DMS114 treated with DMSO at 0.1 percent for 48 hours (cell line): Measurements from ENCODE around the gene NDUFA11.
"Not testable (repeated sequence)": the region's sequence is repeated elsewhere in the genome, so short reads cannot be mapped to it uniquely, and the experiment has no call there.

Experiments
- DNase-seq: peaks from one replicate; lab custom pipeline; 2025; ENCODE audit not compliant: unreplicated experiment; lab: John Stamatoyannopoulos, UW

NDUFA11 gene

GRCh38 chr19:5891572-5891937 lies 12.0 kb downstream of the NDUFA11 start:
- no peak for DNase-seq

GRCh38 chr19:5890099-5890498 lies 13.5 kb downstream of the NDUFA11 start:
- DNase-seq: no peak

DNA sequence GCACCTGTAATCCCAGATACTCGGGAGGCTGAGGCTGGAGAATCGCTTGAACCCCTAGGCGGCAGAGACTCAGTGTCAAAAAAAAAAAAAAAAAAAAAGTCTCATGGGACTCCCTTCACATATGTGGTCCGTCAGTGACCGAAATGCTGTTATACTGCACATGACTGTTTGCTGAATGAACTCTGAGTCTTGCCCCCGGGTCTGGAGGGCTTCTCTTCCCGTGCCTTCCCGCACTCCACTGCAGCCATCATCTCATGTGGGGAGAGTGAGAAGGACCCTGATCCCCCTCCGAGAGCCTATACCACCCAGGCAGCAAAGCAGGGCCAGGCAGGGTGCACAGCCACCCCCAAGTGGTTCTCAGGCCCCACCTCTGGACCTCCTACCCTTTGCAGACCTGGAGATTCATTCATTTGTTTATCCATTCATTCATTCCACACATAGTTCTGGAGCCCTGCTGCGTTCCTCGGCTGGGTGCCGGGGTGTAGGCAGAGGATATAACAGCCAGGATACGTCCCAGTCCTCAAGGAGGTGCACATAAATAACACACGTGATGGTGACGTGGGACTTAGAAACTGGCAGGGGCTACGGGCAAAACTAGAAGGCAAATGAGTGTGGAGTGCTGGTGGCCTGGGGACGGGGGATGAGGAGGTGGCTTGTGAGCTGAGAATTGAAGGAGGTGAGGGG lies 14.2 kb downstream of the NDUFA11 start:
- DNase-seq: no peak

DNA sequence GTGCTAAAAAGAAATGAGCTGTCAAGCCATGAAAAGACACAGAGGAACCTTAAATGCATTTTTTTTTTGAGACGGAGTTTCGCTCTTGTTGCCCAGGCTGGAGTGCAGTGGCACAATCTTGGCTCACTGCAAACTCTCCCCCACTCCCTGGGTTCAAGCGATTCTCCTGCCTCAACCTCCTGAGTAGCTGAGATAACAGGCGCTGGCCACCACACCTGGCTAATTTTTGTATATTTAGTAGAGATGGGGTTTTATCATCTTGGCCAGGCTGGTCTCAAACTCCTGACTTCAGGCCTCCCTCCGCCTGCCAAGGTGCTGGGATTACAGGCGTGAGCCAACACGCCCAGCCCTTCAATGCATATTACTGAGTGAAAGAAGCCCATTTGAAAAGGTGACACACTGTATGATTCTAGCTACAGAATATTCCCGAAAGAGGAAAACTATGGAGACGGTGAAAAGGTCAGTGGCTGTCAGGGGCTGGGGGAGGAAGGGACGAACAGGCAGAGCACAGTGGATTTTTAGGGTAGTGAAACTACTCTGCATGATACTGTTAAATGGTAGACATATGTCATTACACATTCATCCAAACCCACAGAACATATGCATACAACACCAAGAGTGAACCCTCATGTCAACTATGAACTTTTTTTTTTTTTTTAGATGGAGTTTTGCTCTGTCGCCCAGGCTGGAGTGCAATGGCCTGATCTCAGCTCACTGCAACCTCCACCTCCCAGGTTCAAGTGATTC lies 19.4 kb downstream of the NDUFA11 start:
- not testable (repeated sequence) for DNase-seq

DNA sequence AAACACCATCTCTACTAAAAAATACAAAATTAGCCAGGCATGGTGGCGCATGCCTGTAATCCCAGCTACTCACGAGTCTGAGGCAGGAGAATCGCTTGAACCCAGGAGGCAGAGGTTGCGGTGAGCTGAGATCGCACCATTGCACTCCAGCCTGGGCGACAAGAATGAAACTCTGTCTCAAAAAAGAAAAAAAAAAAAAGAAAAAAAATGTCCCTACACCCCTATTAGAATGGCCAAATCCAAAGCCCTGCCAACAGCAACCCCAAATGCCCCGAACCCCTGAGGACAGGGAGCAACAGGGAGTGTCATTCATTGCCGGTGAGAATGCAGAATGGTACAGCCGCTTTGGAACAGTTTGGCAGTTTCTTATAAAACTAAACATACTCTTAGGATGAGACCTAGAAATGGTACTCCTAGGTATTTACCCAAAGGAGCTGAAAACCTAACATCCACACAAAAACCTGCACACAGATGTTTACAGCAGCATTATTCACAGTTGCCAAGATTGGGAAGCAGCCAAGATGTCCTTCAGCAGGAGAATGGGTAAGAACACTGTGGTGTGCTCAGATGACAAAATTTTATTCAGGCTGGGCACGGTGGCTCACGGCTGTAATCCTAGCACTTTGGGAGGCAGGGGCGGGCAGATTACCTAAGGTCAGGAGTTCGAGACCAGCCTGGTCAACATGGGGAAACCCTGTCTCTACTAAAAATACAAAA lies 20.3 kb downstream of the NDUFA11 start:
- DNase-seq: not testable (repeated sequence)

DNA sequence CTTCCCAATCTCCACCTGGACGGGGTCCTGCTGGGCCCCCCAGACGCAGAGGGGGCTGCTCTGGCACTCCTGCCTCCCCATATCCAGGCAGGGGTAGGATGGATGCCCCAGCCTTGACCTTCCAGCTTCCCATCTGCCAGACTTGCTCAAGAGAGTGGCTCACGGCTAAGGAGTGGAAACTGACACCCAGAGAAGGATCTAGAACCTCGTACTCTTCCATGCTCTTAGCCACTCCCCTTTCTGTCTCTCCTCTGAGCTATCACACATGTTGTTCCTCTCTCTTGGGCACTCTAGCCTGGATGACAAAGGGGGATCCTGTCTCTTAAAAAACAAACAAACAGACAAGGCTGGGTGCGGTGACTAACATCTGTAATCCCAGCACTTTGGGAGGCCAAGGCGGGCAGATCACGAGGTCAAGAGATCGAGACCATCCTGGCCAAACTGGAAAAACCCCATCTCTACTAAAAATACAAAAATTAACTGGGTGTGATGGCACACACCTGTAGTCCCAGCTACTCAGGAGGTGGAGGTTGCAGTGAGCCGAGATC lies 21.1 kb downstream of the NDUFA11 start:
- DNase-seq: no peak

DNA sequence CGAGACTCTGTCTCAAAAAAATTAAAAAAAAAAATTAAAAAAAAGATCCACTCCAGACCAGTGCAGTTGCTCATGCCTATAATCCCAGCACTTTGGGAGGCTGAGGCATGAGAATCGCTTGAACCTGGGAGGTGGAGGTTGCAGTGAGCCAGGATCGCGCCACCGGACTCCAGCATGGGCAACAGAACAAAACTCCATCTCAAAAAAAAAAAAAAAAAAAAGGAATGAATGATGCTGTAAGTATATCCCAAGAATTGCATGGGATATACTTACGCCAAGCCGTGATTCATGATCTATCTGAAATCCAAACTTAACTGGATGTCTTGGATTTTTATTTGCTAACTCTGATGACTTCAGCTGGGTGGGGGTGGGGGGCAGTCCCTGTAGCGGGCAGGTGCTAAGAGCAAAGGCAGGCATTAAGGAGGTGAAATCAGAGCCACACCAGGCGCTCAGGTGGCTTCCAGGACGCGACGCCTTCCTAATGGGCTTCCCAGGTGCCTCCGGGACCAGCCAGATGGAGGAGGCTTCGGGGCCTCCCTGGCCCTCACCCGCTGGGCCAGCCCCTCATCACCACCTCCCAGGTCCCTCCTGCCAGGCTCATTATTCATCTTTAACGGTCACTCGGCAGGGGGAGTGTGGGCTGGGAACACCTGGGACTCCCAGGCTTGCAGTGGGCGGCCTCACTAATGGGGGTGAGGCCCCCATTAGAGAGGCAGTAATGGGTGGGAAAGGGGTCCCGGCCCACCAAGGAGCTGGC lies 21.9 kb downstream of the NDUFA11 start:
- no peak for DNase-seq

GRCh38 chr19:5880604-5881078 lies 22.9 kb downstream of the NDUFA11 start:
- DNase-seq: no peak

DNA sequence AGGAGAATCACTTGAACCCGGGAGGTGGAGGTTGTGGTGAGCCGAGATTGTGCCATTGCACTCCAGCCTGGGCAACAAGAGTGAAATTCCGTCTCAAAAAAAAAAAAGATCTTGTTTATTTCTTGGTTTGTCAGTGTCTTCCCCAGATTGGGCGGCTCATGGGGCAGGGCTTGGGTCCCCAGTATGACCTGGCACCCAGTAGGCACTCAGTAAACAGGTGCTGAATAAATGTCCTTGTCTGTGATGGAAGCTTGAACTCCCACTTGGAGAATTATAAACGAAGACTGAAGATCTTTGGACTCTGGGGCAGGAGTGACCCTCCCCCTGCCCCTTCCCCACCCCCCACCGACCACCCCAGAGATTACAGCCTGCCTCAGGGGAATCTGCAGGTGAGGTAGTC lies 23.4 kb downstream of the NDUFA11 start:
- DNase-seq: no peak

GRCh38 chr19:5877882-5878281 lies 25.7 kb downstream of the NDUFA11 start:
- DNase-seq: no peak

GRCh38 chr19:5877427-5877826 lies 26.2 kb downstream of the NDUFA11 start:
- DNase-seq: no peak

DNA sequence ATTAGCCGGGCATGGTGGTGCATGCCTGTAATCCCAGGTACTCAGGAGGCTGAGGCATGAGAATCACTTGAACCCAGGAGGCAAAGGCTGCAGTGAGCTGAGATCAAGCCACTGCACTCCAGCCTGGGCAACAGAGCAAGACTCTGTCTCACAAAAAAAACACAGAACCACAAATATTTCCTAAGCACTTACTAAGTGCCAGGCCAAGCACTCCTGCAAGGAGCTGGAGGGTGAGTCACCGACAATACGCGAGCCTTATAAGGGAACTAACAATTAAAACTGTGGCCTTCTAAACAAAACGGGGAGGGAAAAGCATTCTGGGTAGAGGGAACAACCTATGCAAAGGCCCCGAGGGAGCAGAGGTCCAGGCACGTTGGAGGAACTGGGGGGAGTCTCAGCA lies 29.1 kb downstream of the NDUFA11 start:
- not testable (repeated sequence) for DNase-seq

DNA sequence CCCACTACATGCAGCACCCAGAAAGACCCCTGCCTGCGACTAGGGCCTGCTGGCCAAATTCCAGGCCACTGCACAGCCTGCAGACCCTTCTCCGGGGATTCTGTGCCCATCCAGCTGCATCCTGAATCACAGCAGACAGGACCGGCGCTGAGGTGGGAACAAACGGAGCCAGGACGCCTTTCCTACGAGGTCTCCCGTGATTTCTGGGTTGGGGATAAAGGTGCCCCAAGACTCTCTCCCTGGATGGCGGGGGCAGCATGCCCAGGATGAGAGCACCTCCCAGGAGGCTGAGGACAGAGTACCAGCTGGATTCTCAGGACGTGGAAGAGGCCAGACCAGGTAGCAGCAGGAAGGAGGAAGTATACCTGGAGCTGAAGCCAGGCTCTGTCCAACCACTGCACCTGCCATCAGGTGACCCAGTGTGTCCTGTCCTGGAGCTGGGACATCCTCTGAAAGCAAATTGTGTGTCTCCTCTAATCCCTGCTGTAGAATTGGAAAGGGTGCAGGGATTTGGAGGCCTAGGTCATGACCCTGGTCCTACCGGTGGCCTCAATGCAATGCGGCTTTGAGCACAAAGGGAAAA lies 29.9 kb downstream of the NDUFA11 start:
- DNase-seq: no peak

DNA sequence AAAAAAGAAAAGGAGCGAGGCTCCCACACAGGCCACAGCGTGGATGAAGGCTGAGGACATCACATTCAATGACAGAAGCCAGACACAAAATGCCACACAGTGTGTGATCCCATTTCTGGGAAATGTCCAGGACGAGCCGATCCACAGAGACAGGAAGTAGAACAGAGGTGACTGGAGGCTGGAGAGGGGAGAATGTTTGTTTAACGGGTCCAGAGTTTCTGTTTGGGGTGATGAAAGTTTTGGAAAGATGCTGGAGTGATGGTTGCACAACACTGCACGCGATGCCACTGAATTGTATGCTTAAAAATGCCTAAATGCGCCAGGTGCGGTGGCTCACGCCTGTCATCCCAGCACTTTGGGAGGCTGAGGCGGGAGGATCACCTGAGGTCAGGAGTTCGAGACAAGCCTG lies 32.6 kb downstream of the NDUFA11 start:
- DNase-seq: no peak

DNA sequence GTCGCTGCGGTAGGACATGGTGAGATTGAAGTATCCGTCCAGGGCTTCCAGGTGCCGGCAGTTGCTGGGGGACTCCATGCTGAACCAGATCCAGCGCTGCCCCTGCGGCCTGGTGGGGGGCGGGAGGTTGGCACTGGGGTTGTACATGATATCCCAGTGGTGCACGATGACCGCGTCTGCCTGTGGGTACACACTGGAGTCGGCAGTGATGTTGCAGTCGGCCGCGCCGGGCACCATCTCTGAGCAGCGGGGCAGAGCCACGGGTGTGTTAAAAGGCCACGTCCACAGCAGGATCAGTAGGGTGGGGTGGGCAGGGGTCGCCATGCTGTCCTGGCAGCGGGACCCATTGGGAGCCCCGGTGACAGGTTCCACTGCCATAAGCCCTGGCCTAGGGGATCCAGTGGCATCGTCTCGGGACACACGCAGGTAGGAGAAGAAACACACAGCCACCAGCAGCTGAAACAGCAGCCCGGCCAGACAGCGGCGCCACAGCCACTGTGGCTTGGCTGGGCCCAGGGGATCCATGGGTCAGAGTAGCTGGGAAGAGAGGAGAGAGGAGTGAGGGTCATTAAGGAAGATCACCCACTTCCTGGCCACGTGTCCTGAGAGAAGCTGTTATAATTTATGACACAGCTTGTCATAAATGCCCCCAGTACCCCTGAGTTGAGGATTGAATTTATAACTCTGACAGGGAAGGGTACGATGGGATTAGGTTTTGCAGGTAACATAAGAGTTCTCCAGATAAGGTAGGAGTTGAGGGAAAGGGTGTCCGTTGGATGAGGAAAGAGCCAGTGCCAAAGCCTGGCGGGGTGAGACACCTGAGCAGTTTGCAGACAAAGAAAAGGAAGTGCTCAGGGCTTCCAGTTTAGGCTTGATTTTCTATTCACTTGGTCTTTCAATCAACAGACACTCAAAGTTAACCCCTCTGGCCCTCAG lies 36.1 kb downstream of the NDUFA11 start:
- DNase-seq: no peak

DNA sequence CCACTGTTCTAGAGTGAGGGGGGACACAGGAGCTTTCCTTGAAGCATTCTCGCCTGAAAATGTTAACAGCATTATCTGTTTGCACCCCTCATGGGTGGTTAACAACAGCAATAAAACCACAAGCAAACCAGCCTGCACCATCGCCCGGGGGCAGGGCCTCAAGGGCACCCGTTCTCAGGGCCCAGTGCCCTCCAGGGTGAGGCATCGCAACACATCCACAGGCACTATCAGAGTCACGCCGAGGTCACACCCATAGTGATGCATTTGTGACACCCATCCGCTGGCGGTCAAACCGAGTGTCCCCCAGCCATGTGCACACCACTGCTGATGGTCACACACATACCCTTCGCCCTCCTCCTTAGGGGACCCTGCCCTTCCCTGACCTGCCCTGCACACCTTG lies 37.8 kb downstream of the NDUFA11 start:
- DNase-seq: no peak

DNA sequence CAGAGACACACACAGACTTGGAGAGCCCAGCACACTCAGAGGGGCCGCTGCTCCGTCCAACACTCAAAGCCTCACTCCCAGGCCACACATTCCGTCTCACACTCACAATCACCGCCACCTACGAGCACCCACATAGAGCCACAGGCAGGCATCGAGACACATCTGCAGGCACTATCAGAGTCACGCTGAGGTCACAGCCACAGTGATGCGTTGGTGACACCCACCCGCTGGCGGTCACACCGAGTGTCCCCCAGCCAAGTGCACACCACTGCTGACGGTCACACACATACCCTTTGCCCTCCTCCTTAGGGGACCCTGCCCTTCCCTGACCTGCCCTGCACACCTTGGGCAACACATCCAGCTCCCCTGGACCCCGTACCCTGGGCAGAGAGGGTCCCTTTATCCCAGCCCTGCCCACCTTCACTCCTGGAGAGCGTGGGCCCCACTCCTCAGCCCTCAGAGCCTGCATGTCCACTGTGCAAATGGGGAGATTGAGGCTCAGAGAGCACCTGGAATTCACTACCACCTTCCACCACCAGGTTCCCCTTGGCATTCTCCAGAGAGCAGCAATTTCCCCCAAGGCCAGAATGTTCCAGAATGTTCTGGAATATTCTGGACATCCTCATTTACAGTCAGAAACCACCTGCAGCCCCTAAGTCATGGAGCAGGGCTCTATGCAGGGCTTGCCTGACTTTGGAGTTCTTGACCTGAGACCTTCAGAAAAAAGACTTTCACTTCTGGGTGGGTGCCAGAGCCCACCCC lies 38.7 kb downstream of the NDUFA11 start:
- DNase-seq: no peak

DNA sequence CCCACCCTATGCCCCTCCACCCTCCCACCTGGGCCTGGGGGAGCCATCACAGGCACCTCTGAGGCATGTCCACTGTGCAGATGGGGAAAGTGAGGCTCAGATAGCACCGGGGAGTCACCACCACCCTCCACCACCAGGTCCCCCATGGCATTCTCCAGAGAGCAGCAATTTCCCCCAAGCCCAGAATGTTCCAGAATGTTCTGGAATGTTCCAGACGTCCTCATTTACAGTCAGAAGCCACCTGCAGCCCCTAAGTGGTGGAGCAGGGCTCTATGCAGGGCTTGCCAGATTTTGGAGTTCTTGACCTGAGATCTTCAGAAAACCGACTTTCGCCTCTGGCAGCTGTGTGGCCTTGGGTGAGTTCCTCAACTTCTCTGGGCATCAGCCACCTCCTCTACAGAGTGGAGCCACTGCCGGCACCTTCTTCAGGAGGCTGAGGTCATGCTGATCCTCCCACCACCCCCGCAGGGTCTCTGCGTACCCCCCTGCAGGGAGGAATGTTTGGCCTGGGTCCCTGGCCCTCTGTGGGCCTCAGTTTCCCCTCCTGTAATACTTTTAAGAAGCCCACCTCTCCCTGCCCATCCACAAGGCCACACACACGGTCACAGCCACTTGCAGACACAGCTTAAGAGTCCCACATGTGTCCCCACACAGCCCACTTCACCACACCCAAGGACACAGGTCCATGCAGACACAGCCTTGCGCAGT lies 39.4 kb downstream of the NDUFA11 start:
- DNase-seq: no peak
